ENCODE results near the gene MT1G. TPM values are rescaled to one million over a fixed set of nuclear protein-coding genes. Genes with fewer than 3 reads are reported as not detected.
"Not testable (repeated sequence)": the region's sequence is repeated elsewhere in the genome, so short reads cannot be mapped to it uniquely, and the experiment has no call there.

Gene MT1G
- total RNA-seq, 1 donor from 2014 or later = 24.1 TPM

DNA sequence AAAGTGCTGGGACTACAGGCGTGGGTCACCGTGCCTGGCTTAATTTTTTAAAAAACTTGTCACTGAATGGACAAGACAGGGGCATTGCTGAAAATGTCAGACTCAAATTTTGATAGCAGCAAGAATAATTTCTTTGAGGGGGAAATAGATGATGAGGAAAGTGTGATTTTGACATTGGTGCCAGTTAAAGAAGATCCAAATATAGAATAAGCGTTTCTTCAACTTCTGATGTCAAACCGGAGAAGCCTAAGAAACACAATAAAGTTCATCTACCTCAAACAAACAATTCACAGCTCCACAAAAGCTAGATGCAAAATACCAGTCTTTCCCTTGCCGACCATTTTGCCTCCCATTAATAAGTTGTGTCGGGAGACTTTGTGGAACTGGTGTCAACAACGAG, 18.9 kb upstream of the MT1G start:
- intact Hi-C loops (cut with micrococcal nuclease) = no loop called here

DNA sequence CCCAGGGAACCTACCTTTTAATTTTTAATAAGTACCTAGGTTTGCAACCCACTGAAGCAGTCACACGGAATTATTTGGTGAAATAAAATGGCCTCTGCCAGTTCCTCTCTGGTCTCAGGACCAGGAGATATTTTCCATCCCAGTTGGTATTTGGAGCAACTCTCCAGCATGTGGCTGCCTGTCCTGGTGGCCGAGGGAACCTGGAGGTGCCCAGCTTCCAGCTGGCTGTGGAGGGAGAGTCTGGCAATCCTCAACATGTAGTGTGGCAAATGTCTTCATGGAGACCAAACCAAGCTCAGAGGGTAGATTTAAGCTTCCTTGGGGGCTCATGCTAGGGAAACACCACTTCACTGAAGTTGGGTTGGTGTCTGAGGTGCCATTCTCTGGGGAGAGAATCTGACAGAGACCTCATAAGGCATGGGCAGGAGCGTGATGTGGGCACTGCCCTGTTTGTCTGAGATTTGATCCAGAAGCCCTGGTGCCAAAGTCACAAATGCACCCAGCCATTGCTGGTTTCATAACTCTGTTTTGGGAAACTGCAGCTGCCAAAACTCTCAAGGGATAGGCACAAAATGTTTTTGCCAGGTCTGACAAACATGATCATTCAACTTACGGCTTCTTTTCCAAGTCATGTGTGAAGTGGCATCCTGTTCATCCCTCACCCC, 17.2 kb upstream of the MT1G start:
- intact Hi-C loops (cut with micrococcal nuclease) = loop anchor here (5.0 kb wide), 1 partner anchor 328 kb away; no protein-coding TSS in a partner anchor

DNA sequence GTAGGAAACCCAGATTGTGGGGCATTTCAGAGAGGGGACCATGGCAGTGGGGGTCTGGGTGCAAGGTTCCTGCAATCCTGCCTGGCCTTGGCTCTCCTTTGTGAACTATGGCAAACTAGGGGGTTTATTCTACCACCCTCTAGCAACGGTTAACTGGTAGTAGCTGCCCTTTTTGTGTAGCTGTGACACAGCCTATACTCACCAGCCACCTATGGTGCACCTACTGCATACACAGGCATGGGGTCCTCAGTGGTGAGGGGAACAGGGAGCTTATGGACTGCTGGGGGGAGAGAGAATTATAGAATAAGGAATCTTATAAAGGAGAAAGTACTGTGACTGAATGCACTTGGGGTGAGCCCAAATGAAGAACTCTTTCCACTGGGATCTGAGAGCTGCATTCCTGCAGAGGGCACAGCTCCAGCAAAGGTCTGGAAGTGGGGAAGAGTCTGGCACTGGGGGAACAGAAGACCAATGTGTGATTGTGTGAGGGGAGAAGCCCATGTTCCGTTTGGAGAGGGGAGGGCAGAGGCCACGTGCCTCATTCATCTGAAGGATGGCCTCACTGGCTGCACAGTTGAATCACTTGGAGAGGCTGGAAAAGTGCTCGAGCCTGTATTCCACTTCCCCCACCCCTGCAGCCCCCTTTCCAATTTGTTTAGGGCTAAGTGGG, 16.5 kb upstream of the MT1G start:
- intact Hi-C loops (cut with micrococcal nuclease) = loop anchor here (5.0 kb wide), 1 partner anchor 327 kb away; no protein-coding TSS in a partner anchor

DNA sequence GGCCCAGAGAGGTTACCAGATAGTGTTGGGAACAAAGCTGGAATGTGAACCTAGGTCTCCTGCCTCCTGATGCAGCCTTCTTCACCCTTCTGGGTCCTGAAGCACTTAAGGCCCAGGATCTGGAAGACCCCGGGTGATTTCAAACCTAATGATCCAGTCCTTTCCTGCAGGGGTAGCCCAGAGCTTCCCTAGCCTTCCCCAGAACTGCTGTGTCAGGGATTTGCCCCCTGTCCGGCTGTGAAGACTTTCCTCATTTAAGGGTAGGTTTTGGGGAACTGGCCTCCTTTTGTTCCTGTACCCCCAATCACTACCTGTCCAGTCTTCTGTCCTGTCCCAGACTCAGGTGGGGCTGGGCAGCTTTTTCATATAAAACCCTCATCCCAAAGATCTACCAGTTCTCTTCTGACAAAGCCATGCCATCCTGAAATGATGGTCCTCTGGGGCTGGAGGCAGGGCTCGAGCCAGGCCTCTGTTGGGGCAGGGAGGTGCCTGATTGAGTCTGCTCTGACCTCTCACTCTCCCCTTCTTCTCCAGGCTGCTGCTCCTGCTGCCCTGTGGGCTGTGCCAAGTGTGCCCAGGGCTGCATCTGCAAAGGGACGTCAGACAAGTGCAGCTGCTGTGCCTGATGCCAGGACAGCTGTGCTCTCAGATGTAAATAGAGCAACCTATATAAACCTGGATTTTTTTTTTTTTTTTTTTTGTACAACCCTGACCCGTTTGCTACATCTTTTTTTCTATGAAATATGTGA, 15.7 kb upstream of the MT1G start:
- intact Hi-C loops (cut with micrococcal nuclease) = loop anchor here (2.0 to 5.0 kb wide), 3 partner anchors 15 to 326 kb away; partner anchors contain the start of genes BBS2, MT1G and MT1H

DNA sequence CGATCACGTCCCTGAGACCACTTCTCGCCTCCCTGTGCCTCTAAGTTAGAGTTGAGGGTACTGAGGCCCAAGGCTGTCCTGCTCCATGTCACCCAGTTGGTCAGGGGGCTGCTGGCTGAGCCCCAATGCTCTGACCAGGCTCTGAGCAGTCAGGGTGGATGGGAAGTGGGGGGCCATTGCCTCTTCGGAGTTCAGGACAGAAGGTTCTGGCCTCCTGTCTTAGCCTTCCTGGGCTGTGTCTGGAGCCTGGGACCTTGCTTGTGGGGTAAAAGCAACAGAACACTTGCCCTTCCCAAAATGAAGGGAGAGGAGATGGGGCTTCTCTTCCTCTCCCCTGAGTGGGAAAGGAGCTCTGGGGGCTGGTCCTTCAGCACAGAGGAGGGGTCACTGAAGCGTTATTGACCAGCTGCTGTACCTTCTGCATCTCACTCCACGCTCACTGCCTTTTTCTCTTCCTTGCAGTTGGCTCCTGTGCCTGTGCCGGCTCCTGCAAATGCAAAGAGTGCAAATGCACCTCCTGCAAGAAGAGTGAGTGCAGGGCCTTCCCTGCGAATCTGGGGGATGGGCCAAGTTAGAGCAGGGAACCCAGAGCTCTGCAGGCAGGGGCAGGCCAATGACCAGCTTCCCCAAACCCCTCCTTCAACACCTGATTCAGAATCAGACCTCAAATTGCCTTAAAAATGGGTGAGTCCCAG, 15.0 kb upstream of the MT1G start:
- intact Hi-C loops (cut with micrococcal nuclease) = loop anchor here (1.0 to 5.0 kb wide), 13 partner anchors 14 to 562 kb away; partner anchors contain the start of genes ARL2BP, BBS2, MT1E and MT1F

DNA sequence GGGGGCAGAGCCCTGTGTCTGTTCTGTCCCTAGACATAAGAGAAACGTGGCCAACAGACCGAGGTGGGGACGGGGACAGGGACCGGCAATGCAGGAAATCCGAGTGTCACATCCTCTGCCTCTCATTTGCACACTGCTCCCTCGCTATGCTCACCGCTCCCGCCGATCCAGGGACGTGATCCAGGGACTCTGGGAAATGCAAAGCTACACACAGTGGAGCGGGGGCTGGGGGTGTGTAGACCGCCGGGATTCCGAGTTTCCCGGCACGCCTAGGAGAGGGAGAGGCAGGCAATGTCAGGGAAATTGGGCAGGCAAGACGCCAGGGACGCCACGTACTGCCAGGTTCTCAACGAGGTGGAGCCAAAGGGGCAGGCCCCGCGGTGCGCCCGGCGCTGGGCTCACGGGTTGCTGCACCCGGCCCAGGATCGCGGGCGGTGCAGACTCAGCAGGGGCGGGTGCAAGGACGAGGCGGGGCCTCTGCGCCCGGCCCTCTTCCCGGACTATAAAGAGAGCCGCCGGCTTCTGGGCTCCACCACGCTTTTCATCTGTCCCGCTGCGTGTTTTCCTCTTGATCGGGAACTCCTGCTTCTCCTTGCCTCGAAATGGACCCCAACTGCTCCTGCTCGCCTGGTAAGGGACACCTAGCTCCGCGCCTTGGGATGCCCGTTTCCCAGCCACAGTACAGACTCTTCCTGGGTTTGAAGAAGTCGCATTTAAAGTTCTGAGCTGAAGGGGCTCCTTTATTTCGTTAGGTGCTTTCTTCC, 14.3 kb upstream of the MT1G start, which contains the start of gene MT1X:
Gene MT1X, plus strand, starts transcription at position 532 of the 764 bp plus-strand sequence. Its CDS starts 71 bp downstream, at position 603.
- intact Hi-C loops (cut with micrococcal nuclease) = loop anchor here (1.0 to 5.0 kb wide), 13 partner anchors 13 to 563 kb away; partner anchors contain the start of genes ARL2BP, BBS2, MT1E and MT1F

DNA sequence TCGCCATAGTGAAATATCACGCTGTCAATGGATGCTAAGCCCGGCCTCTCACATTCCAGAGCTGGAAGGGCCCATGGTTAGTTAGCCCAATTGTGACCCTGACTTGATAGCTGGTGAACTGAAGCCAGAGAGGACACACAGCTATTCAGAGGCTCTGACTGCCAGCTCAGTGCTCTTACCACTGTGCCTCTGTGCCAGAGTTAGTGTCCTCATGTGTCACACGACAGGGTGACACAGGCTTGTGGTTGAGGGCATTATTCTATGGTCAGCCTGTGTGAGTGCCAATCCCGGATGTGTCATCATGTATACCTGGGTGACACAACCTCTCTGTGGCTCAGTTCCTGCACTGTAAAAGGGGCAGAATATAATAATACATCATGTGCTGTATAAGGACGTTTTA, 12.0 kb upstream of the MT1G start:
- intact Hi-C loops (cut with micrococcal nuclease) = loop anchor here (5.0 kb wide), 1 partner anchor 323 kb away; no protein-coding TSS in a partner anchor

DNA sequence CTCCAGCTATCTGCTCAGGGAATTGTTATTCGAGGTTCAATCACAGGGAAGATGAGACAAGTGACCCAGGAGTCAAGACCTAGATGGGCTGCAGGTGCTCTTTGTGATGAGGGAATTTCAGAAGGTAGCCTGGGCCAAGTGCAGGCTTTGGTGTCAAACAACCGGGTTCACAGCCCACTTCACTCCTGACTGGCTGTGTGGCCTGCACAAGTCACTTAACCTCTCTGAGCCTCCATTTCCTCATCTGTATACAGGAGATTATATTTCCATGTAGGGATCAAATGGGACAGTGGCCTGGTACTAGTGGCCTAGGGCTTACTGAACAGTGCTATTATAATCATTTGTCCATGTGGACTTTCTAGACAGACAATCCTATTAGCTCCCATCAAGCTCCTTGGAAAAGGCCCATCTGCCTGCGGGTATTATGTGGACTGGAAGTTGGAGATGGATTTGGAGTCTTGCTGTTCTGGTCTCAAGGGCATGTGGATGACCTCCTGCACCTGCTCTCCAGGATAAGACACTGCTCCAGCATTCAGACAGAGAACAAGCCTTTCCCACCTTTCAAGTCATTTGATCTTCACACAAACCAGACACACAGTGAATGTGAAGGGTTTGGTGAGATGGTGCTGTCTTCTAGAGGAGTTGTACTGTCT, 11.3 kb upstream of the MT1G start:
- intact Hi-C loops (cut with micrococcal nuclease) = no loop called here

DNA sequence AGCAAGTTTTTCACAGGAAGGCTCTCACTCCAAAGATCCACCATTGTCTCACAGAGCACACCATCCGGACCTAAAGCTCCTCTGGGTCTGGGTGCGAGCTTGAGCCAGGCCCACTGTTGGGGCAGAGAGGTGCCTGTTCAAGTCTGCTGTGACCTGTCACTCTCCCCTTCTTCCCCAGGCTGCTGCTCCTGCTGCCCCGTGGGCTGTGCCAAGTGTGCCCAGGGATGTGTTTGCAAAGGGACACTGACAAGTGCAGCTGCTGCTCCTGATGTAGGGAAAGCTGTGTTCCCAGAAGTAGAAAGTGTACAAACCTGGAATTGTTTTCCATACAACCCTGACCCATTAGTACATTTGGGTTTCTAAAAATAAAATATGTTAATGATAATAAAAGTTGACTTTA, 9.6 kb upstream of the MT1G start:
- intact Hi-C loops (cut with micrococcal nuclease) = no loop called here

DNA sequence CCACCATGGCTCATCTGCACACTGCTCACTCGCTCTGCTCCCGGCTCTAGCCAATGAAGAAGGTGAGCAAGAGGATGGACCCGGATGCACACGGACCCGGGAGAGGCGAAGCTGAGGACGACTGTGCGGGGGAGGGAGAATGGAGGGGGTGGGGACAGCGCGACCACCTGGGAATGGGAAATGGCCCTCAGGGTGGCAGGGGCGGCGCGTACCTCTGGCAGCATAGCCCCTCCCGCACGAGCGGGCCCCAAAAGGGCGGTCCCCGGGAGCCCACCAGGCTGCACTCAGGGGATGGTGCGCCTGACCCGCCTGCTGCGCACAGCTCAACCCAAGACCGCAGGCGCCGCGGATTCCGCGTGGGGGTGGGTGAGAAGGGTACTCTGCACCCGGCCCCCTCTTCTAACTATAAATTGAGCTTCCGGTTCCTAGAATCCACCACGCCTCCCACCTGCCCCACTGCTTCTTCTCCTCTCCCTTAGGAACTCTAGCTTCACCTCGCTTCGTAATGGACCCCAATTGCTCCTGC, 7.9 kb upstream of the MT1G start:
- intact Hi-C loops (cut with micrococcal nuclease) = no loop called here

DNA sequence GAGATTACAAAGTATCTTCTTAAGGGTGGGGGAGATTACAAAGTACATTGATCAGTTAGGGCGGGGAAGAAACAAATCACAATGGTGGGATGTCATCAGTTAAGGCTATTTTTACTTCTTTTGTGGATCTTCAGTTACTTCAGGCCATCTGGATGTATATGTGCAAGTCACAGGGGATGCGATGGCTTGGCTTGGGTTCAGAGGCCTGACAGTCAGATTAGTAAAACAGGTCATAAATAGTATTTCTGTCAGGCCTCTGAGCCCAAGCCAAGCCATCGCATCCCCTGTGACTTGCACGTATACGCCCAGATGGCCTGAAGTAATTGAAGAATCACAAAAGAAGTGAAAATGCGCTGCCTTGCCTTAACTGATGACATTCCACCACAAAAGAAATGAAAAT, 6.7 kb upstream of the MT1G start:
- intact Hi-C loops (cut with micrococcal nuclease) = loop anchor here (1.0 kb wide), 2 partner anchors 28 to 115 kb away; no protein-coding TSS in a partner anchor

DNA sequence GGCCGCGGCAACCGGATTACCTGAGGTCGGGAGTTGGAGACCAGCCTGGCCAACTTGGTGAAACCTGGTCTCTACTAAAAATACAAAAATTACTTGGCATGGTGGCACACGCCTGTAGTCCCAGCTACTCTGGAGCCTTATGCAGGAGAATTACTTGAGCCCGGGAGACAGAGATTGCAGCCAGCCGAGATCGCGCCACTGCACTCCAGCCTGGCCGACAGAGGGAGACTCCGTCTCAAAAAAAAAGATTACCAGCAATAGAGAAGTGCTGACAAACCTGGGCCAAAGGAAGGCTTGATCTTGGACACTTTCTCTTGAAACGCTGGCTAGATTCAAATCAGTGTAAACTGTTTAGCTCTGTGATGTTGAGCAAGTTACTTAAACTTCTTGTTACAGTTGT, 6.1 kb upstream of the MT1G start:
- intact Hi-C loops (cut with micrococcal nuclease) = loop anchor here (1.0 kb wide), 2 partner anchors 28 to 115 kb away; no protein-coding TSS in a partner anchor

DNA sequence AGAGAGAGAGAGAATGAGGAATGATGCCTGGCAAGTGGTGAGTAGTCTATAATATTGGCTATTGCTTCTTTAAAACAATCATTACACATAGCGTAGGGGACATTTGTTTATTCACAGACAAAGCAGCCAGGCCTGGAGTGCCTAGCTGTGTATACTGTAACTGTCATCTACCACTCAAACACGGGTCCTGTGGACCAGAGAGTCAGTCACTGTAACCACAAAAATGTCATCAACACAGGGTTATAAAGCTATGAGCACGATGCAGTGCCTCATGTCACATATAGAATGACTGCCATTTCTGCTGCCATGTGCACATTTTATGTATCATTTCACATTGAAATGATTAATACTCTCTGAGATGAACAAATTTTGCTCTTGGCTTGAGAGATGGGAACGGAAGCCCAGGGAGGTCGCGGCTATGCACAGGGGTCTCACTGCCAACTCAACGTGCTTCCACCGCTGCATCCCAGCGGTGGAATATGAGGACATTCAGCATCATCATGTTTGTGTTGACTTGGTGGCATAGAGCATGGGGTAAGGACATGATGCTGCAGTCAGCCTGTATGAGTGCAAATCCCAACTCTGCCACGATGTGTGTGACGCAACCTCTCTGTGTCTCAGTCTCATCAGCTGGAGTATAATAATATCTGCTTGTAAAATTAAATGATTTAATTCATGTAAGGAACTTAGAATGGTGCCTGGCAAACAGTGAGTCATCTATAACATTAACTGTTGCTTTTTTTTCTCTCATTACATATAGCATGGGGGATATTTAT, 5.1 kb upstream of the MT1G start:
- intact Hi-C loops (cut with micrococcal nuclease) = no loop called here

DNA sequence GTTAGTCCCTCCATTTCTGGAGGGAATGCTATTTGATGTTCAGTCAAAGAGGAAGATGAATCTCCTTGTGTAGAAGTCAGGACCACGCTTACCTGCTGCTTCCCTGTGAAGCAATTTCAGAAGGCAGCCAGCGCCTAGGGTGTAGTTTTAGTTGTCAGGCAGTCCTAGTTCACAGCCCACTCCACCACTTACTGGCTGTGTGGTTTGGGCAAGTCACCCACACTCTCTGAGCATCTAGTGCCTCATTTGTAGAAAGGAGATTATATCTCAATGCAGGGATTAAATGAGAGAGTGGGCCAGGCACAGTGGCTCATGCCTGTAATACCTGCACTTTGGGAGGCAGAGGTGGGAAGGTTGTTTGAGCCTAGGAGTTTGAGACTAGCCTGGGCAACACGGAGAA, 4.3 kb upstream of the MT1G start:
- intact Hi-C loops (cut with micrococcal nuclease) = not testable (repeated sequence)

DNA sequence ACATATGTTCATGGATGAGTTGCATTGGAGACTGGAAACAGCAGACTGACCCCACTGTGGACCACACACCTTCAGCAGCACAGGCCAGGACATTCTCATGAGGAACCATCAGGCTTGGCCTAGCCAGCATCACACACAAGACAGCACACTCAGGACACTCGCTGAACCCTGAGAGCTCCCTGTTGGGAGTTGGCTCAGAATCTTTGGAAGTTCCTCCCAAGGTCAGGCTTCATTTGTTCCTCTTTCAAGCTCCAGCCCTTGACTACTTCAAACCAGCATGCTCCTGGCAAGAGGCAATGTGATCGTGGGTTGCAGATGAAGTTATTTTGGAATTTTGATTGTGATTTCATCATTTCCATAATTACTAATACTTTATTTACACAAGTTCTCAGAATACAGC, 3.8 kb upstream of the MT1G start:
- intact Hi-C loops (cut with micrococcal nuclease) = not testable (repeated sequence)

DNA sequence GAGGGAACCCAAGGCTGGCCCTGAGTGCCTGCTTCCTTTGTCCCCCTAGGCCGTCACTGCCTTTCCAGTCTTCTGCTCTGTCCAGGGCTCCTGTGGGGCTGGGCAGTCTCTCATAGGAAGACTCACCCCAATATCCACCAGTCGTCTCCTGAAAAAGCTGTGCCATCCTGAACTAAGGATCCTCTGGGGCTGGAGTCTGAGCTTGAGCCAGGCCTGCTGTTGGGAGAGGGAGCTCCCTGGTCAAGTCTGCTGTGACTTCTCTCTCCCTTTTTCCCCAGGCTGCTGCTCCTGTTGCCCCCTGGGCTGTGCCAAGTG, 2.7 kb upstream of the MT1G start:
- intact Hi-C loops (cut with micrococcal nuclease) = no loop called here

DNA sequence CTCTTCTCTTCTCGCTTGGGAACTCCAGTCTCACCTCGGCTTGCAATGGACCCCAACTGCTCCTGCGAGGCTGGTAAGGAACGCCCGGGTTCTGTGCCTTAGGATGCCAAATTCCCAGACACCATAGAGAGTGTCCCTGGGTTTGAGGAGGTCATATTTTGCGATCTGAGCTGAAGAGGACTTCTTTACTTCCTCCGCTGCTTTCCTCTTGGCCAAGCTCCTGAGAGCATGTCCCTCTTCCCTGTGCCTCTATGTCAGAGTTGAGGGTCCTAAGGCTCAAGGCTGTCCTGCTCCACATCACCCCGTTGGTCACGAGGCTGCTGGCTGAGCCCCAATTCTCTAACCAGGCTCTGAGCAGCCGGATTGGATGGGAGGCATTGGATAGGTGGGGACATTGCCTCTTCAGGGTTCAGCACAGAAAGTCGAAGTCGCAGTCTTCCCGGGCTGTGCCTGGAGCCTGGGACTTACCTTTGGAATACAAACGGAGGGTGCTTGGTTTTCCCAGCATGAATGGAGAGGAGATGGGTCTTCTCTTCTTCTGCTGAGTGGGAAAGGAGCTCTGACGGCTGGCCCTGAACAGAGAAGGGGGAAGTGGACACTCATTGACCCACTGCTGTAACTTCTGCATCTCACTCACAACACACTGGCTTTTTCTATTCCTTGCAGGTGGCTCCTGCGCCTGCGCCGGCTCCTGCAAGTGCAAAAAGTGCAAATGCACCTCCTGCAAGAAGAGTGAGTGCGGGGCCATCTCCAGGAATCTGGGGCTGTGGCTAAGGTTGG, 2.2 kb upstream of the MT1G start:
- intact Hi-C loops (cut with micrococcal nuclease) = loop anchor here (2.0 kb wide), 1 partner anchor 13 kb away; the partner anchor contains the start of gene MT1X

Data from T-helper 1 cell treated with Interleukin-12 subunit alpha and Interleukin-12 subunit beta and Interleukin-4 antibody, amounts not matched to agents 30 ng/mL and 1 ng/mL, for 36 hours (primary cell).